Sigmoid colon (tissue), 7 donors: ENCODE data around the gene FMN2. TPM values are rescaled to one million over a fixed set of nuclear protein-coding genes. Genes with fewer than 3 reads are reported as not detected.

Experiments
- DNase-seq: peaks from one replicate; pipeline ENCODE4 v3.0.0-alpha.2; 2019
- H3K27ac ChIP-seq, 4 donors: fragments of 200-600 bp; sonication (generic); one replicate each; pipeline ENCODE4 v1.5.1; 2016 to 2019; ENCODE audit warnings: mild to moderate bottlenecking in 1 of 4
- H3K27me3 ChIP-seq, 3 donors: fragments of 200-600 bp; sonication (generic); one replicate each; pipeline ENCODE4 v1.5.1; 2019; ENCODE audit warnings: mild to moderate bottlenecking in 1 of 3
- H3K36me3 ChIP-seq, 4 donors: fragments of 200-600 bp; sonication (generic); one replicate each; pipeline ENCODE4 v1.5.1; 2016 to 2019
- H3K4me1 ChIP-seq, 4 donors: fragments of 200-600 bp; sonication (generic); one replicate each; pipeline ENCODE4 v1.5.1; 2017 to 2019
- H3K4me3 ChIP-seq, 4 donors: fragments of 200-600 bp; sonication (generic); one replicate each; pipeline ENCODE4 v1.5.1; 2017 to 2019; ENCODE audit warnings: mild to moderate bottlenecking in 2 of 4, moderate library complexity in 1 of 4
- H3K9me3 ChIP-seq, 4 donors: fragments of 200-600 bp in 3 of 4; sonication (generic) in 3 of 4; one replicate each; pipeline versions ENCODE4 v1.5.1 to v1.6.1; 2013 to 2019
- CTCF ChIP-seq, 4 experiments: fragments of 450-650 bp in 3 of 4; fragments of 200-600 bp in 1 of 4; IDR thresholded peaks; one replicate each; pipeline ENCODE4 v1.5.1; 2016 to 2019; ENCODE audit warnings: antibody characterized with exemption in 4 of 4, mild to moderate bottlenecking in 3 of 4, moderate library complexity in 2 of 4
- EP300 ChIP-seq, 4 donors: sonication (generic); formaldehyde crosslinking; IDR thresholded peaks; one replicate each; pipeline ENCODE4 v1.6.1; 2017; ENCODE audit warnings: antibody characterized with exemption in 4 of 4
- POLR2A ChIP-seq, 2 donors: fragments of 450-650 bp; IDR thresholded peaks; one replicate each; pipeline ENCODE4 v1.6.1; 2016; ENCODE audit warnings: antibody characterized with exemption in 2 of 2, mild to moderate bottlenecking in 2 of 2, moderate library complexity in 2 of 2
- POLR2AphosphoS5 ChIP-seq, 4 donors: sonication (generic); formaldehyde crosslinking; IDR thresholded peaks; one replicate each; pipeline ENCODE4 v1.6.1; 2017; ENCODE audit warnings: antibody characterized with exemption in 4 of 4
- WGBS, 2 donors: extraction: QIAGEN DNeasy Blood & Tissue Kit; methylation state at CpG; one replicate each; pipeline ENCODE4 v1.1.7; 2013; 5-methylcytosine and 5-hydroxymethylcytosine counted together
- intact Hi-C: fragments of 100-400 bp; cut with DNase I; formaldehyde crosslinking; loops from one replicate; pipeline ENCODE4 v1.15.1; 2023
- polyA plus RNA-seq, 3 donors: library from polyadenylated mRNA; stranded (reverse); fragments of 200-250 nt; gene quantifications; one replicate each; pipeline ENCODE4 v1.2.3, GENCODE V29; 2013
- total RNA-seq, 4 donors: library from RNA; depleted of rRNA; stranded (reverse); fragments of >200 nt; gene quantifications; one replicate each; pipeline ENCODE4 v1.1.0, GENCODE V29; 2016
- donor health status: healthy with polysubstance abuse.
- donor health status: Bipolar disorder and iron deficiency.
- donor health status: healthy.

FMN2 gene
- total and polyA plus RNA-seq, 7 donors = 1.5 to 16.9 (median 10.3) TPM

- Histone ChIP-seq H3K27me3 (no peaks in the 10 kb centered on the region), H3K4me3 (peak overlapping the region in 1 of 4 donors; percentile 18), H3K9me3 (no peaks in the 10 kb centered on the region), H3K4me1 (peaks cover 0 to 22% (median 5%) of the 10 kb centered on the region in 4 donors), H3K27ac (peak overlapping the region in 3 of 4 donors; percentile 49 to 69 (median 59)), H3K36me3 (no peaks in the 10 kb centered on the region)
- no peak for DNase-seq
- 14 to 52% methylated on average over 20 of the region's 20 CpGs for WGBS, 2 donors
- intact Hi-C loops = no loop called here
- TF ChIP-seq EP300 (IDR thresholded peaks at IDR 0.05) = no peak
- no peak for TF ChIP-seq CTCF (IDR thresholded peaks at IDR 0.05)
- no peak for TF ChIP-seq POLR2A (IDR thresholded peaks at IDR 0.05)
- TF ChIP-seq POLR2AphosphoS5 (IDR thresholded peaks at IDR 0.05) = no peak
Observed at GRCh38 chr1:240122639-240123613, 31.2 kb downstream of the FMN2 start.

- Histone ChIP-seq H3K27me3 (no peaks in the 10 kb centered on the region), H3K27ac (no peak overlapping the region), H3K9me3 (no peaks in the 10 kb centered on the region), H3K36me3 (no peaks in the 10 kb centered on the region), H3K4me1 (peaks cover 0 to 21% (median 2%) of the 10 kb centered on the region in 4 donors), H3K4me3 (no peak overlapping the region)
- intact Hi-C loops = no loop called here
- TF ChIP-seq CTCF (IDR thresholded peaks at IDR 0.05) (no peak), EP300 (IDR thresholded peaks at IDR 0.05) (no peak), POLR2AphosphoS5 (IDR thresholded peaks at IDR 0.05) (no peak), POLR2A (IDR thresholded peaks at IDR 0.05) (no peak)
- no peak for DNase-seq
- WGBS, 2 donors = 96 to 97% methylated on average over 6 of the region's 6 CpGs
Observed at GRCh38 chr1:240126821-240127220, 35.1 kb downstream of the FMN2 start.

- 95 to 99% methylated on average over 2 of the region's 2 CpGs for WGBS, 2 donors
- intact Hi-C loops = no loop called here
- no peak for DNase-seq
- Histone ChIP-seq H3K27me3 (no peaks in the 10 kb centered on the region), H3K4me1 (peaks cover 0 to 10% (median 0%) of the 10 kb centered on the region in 4 donors), H3K9me3 (no peaks in the 10 kb centered on the region), H3K27ac (no peak overlapping the region), H3K4me3 (no peak overlapping the region), H3K36me3 (no peaks in the 10 kb centered on the region)
- TF ChIP-seq POLR2A (IDR thresholded peaks at IDR 0.05) (no peak), CTCF (IDR thresholded peaks at IDR 0.05) (no peak), EP300 (IDR thresholded peaks at IDR 0.05) (no peak), POLR2AphosphoS5 (IDR thresholded peaks at IDR 0.05) (no peak)
Observed at GRCh38 chr1:240128366-240128765, 36.7 kb downstream of the FMN2 start.

GRCh38 chr1:240134113-240134512 is 42.4 kb downstream of the FMN2 start:
- intact Hi-C loops = no loop called here
- TF ChIP-seq POLR2A (IDR thresholded peaks at IDR 0.05) (no peak), EP300 (IDR thresholded peaks at IDR 0.05) (no peak), CTCF (IDR thresholded peaks at IDR 0.05) (no peak), POLR2AphosphoS5 (IDR thresholded peaks at IDR 0.05) (no peak)
- Histone ChIP-seq H3K4me3 (no peak overlapping the region), H3K9me3 (no peaks in the 10 kb centered on the region), H3K36me3 (no peaks in the 10 kb centered on the region), H3K27ac (no peak overlapping the region), H3K4me1 (no peaks in the 10 kb centered on the region), H3K27me3 (no peaks in the 10 kb centered on the region)
- no peak for DNase-seq
- 66 to 92% methylated on average over 1 of the region's 1 CpG for WGBS, 2 donors
